Lower leg skin (tissue), 3 donors: ENCODE data around the gene B4GALT4.

Source experiments
- POLR2A ChIP-seq, 2 donors: fragments of 450-650 bp; IDR thresholded peaks; one replicate each; pipeline ENCODE4 v1.6.1; 2016 to 2017; ENCODE audit warnings: antibody characterized with exemption in 2 of 2, mild to moderate bottlenecking in 1 of 2, moderate library complexity in 1 of 2
- TF ChIP-seq, protein P1 (sequence below), 3 donors: fragments of 450-650 bp; IDR thresholded peaks; one replicate each; pipeline ENCODE4 v1.5.1; 2016; ENCODE audit warnings: antibody characterized with exemption in 3 of 3, mild to moderate bottlenecking in 3 of 3, moderate library complexity in 2 of 3

DNA sequence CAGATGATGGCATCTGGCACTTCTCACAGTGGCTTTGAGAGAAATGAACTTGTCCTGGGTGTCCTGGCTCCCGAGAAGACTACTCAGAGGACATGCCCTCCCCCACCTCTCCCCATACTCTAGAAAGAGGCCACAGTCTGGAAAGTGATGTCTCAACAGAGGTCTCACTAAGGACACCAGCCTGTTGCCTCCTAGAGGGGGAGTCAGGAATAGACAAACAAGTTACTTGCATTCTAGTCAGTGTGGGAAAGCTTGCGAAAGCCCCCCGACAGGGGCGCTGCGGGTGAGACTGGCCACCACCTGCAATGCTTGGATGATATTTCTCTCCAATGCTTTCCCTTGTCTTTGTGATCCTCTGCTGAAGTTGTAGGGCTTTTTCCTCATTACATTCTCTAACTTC is 17.2 kb downstream of the B4GALT4 start:
- TF ChIP-seq, protein P1, sequence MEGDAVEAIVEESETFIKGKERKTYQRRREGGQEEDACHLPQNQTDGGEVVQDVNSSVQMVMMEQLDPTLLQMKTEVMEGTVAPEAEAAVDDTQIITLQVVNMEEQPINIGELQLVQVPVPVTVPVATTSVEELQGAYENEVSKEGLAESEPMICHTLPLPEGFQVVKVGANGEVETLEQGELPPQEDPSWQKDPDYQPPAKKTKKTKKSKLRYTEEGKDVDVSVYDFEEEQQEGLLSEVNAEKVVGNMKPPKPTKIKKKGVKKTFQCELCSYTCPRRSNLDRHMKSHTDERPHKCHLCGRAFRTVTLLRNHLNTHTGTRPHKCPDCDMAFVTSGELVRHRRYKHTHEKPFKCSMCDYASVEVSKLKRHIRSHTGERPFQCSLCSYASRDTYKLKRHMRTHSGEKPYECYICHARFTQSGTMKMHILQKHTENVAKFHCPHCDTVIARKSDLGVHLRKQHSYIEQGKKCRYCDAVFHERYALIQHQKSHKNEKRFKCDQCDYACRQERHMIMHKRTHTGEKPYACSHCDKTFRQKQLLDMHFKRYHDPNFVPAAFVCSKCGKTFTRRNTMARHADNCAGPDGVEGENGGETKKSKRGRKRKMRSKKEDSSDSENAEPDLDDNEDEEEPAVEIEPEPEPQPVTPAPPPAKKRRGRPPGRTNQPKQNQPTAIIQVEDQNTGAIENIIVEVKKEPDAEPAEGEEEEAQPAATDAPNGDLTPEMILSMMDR (IDR thresholded peaks at IDR 0.05) = no peak
- no peak for TF ChIP-seq POLR2A (IDR thresholded peaks at IDR 0.05)
